GM12891 (cell line): ENCODE results near the gene DNER.

ENCODE experiments used
- PAX5 ChIP-seq: IDR thresholded peaks from 2 replicates; pipeline ENCODE4 v1.6.1; 2011; ENCODE audit warnings: low read length, moderate library complexity, mild to moderate bottlenecking; ENCODE audit not compliant: insufficient read depth, severe bottlenecking
- POLR2A ChIP-seq: IDR thresholded peaks from 2 replicates; pipeline ENCODE4 v1.6.1; 2011; ENCODE audit warnings: low read depth, low read length, control low read depth
- POLR2AphosphoS5 ChIP-seq: IDR thresholded peaks from 2 replicates; pipeline ENCODE4 v1.6.1; 2011; ENCODE audit warnings: low read depth, low read length, control low read depth
- POU2F2 ChIP-seq: IDR thresholded peaks from 2 replicates; pipeline ENCODE4 v1.6.1; 2011; ENCODE audit warnings: low read depth, mild to moderate bottlenecking, control low read depth, low read length, moderate library complexity
- SPI1 ChIP-seq: IDR thresholded peaks from 2 replicates; pipeline ENCODE4 v1.6.1; 2011; ENCODE audit warnings: low read depth, low read length, control low read depth
- TAF1 ChIP-seq: IDR thresholded peaks from 2 replicates; pipeline ENCODE4 v1.6.1; 2011; ENCODE audit warnings: low read depth, low read length, control low read depth

DNA sequence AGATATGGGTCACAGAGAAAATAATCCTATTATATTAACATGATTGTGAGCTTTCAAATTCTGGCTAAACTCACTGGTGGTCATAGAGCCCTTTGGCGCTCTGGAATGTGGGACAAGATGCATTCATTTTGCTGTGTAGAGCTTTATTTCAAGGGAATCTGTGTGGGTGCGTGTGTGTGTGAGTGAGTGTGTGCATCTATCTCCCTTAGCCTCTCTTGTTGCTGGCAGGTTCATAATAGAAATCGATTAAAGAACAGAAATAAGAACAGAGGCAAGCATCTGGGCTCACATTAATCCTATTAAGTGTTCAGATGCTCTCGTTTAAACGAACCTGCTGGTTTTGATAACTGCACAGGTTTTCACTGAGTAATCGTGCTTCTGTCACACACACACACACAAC, 287.9 kb downstream of the DNER start:
- TF ChIP-seq POLR2A (no peak), POU2F2 (no peak), TAF1 (no peak), POLR2AphosphoS5 (no peak), SPI1 (no peak), PAX5 (no peak)
